Activated T-cell treated with anti-CD3 and anti-CD28 coated beads for 1 hour (primary cell): ENCODE results near the gene RPLP2.

ENCODE experiments used
- DNase-seq: peaks from one replicate; pipeline ENCODE4 v3.0.0-alpha.2; 2020; ENCODE audit warnings: low read depth

The RPLP2 gene

DNA sequence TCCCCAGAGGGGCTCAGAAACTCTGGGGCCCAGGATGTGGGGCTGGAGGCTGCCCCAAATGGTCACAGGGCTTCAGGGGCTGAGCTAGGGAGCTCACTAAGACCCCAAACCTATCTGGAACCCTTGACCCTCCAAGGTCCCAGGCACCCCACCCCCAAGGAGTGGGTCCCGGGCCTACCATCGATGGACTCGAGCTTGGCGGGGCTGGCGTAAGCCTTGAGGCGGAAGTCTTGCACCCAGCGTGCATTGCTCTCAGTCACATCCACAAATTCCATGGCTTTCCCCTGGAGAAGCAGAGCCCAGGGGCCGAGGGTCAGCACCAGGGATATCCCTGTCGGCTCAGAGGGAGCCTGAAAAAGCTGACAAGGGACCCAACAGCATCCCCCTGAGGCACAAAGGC, 35.9 kb upstream of the RPLP2 start:
- DNase-seq, result no peak

- DNase-seq, result no peak
Observed at GRCh38 chr11:774873-775592, 34.7 kb upstream of the RPLP2 start.

GRCh38 chr11:776263-776560, 33.6 kb upstream of the RPLP2 start:
- no peak for DNase-seq

DNA sequence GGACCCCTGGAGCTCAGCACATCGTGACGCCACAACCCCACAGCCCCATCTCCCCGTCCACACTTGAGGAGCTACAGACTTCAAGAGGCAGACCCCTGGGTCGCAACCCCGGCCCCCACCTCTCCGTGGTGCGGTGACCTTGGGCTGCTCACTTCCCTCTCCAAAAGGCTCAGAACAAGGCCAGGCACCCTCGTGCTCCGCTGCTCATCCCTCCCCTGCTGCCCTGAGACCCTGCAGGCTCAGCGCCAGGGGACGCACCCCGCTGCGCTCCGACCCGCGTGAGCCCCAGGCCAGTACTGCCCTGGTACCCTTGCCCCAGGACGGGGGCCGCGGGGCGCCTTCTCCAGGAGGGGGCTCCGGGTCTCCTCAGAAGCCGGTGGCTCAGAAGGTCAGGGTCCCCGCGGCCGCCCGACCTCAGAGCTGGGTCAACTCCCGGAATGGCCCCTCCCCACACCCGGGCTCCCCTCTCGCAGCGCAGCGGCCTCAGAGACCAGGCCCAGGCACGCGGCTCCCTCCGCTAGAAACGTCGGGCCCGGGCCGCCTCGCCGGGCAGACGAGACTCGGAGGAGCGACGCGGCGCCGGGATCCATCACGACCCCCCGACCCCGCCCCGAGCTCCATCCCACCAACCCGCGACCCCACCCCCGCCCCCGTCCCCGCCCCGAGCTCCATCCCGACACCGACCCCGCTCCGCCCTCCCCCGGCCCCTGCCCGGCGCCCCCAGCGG, 33.0 kb upstream of the RPLP2 start:
- DNase-seq, result no peak

DNA sequence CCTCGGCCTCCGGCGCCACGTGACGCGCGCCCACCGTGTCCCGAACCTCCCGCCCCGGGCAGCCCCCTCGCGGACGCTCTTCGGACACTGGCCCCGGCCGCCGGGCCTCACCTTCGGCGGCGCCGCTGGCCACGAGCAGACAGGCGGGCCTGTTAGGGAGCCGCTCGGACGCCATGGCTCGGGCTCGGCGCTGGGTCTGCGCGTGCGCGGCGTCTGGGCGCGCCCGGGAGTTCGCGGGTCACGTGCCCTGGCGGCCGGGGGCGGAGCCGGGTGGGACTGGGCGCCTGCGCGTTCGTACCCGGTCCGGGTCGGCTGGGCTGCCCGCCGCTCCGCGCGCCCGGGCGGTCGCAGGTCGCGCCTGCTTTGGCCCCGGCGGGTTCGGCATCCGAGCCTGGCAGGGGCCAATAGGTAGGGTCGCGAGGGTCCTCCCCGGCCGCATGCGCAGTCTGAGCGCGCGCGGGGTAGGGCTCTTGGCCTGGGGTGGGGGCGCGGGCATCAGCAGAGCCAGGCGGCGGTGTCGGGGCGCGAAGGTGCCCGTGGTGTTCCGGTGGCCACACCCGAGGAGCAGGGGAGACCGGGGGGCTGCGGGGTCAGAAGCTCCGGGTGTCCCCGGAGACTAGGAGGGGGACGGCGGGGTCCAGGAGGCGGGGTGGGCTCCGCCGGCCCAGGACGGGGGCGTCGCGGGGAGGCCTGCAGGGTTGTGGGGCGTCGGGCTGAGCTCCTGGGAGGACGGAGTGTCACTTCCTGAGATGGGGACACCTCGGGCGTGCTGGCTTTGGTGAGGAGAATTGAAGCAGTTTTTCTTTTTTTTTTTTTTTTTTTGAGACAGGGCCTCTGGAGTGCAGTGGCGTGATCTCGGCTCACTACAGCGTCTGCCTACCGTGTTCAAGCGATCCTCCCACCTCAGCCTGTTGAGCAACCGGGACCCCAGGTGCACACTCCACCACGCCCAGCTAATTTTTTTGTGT, 32.2 kb upstream of the RPLP2 start, which contains the start of gene GATD1:
TSS of gene GATD1 (minus strand) at position 200 of the 968 bp plus-strand sequence. CDS start at position 175, 25 bp downstream.
- DNase-seq, result peak; percentile 92

DNA sequence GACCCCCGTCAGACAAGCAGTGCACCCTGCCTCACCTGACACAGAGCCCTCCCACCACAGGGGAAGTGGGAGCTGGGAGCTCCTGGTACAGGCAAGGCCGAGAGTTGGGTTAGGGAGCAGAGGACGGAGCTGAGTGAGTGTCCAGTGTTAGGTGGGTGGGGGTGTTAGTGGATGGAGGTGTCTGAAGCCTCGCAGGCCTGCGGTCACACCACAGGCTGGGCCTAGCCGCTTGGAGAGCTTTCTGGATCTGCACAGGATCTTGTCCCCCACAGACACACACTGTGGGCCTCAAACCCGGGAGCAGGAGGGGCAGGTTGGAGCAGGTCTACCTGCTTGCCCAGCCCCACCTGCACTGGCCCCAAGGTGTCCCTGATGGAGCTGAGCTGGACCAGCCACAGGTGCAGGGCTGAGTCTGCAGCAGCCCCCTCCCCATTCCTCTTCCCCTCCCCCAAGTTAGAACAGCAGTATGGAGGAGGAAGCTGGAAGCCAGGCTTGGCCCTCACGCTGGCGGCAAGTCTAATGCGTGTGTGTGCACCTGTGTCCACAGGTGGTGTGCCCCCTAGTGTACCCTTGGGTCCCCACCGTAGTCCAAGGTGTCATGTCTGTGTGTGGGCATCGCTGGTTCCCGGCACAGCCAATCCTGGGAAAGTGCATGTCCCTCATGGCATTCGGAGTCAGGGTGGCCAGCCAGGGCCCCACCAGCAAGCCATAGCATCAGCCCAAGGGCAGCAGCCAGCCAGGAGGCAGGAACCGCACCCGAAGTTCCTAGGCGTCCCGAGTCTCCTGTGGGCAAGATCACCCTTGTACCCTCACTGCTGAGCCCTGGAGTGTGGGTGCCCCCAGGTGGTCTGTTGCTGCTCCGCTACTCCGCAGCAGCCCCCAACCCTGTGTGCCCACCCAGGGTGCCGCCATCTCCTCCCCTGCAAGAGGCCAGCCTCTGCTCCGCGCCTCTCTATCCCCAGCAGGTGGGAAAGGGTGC, 30.5 kb upstream of the RPLP2 start:
- DNase-seq, result no peak

DNA sequence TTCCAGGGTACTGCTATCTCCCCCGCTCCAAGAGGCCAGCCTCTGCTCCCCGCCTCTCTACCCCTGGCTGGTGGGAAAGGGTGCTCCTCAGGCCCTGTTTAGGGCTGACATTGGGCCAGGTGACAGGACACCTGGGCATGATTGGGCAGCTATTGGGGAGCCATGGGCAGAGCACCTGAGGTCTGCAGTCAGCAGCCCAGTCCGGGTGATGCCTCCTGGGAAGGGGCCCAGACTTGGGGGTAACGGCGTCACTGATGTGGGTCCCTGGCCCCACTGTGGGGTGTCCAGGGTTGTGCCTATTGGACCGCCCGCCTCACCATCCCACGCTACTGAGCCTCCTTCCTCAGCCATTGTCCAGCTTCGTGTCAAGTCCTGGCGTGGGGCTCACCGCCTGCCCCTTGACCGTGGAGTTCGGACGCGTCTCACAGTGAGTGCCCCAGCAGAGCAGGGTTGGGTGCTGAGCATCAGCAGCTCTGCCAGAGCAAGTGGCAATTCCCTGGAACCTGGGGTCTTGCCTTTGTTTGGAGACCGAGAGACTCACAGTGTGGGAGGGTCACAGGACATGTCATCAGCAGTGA, 29.7 kb upstream of the RPLP2 start:
- no peak for DNase-seq

GRCh38 chr11:782264-783174, 27.2 kb upstream of the RPLP2 start:
- no peak for DNase-seq

DNA sequence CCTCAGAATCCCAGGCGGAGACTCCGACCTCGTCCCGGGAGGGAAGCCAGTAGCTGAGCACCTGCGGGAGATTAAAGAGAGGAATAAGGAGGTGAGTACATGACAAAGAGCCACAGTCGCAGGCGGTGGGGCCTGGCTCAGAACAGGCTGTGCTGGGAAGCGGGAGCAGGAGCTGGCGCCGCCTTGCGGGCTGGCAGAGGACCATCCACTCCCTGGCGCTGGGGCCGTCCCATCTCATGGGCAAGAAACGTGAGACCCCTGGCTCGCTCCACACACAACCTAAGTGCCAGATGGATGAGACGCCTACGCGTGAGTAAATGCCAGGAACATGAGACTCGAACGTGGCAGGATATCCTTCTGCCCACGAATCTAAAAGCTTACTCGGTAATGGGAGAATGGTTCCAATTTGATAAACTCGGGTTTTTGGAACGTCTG, 26.2 kb upstream of the RPLP2 start:
- no peak for DNase-seq

- DNase-seq, result no peak
Observed at GRCh38 chr11:786235-787083, 23.3 kb upstream of the RPLP2 start.

DNA sequence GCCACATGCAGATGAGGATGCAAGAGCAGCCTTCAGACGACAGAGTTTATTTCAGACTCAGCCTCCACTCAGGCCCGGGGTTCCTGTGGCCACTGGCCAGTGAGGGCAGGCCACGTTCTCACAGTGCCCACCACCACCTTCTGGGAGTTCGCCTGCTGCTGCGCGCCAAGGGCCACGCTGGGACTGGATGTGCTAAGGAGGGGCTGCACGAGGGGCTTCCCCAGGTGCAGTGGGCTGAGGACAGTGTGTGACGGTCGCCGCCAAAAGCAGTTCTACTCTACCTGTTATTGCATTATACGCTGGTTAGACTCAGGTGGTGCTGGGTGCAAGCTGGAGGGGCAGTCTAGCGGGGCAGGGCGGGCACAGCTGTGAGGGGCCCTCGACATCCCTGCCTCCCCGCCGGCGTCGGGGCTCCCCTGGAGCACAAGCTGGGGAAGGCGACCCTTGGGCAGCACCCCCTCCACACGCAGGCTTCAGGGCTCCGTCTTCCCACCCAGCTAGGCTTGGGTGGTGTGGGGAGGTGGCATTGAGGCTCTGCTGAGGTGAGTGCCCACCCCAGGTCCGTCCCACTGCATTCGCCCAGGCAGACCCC, 22.6 kb upstream of the RPLP2 start:
- DNase-seq, result no peak

DNA sequence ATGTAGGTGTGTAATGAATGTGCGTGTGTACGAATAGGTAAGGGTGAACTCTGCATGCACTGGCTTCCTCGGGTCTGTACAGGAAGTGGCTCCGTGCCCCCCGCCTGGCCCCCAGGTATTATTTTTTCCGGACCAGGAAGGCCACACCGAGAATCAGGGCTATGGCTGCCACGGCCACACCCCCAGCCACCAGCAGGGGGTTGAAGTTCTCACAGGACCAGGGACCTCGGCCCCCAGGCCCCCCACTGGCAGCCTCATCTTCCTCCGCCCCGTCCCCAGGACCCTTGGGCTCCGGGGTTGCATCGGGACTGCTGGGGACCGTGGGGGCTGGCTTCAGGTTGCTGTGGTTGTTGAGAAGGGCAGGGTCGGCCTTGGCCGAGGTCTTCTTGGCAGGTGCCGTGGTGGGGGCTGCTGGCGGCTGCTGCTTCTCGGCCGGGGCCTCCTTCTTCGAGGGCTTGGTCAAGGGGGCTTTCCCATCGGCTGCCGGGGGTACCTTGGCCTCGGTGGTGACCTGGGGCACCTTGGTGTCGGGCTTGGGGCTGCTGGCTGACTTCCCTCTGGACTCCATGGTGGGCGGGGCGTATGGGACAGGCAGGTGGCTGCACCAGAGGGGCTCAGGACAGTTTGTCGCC, 21.6 kb upstream of the RPLP2 start:
- no peak for DNase-seq

DNA sequence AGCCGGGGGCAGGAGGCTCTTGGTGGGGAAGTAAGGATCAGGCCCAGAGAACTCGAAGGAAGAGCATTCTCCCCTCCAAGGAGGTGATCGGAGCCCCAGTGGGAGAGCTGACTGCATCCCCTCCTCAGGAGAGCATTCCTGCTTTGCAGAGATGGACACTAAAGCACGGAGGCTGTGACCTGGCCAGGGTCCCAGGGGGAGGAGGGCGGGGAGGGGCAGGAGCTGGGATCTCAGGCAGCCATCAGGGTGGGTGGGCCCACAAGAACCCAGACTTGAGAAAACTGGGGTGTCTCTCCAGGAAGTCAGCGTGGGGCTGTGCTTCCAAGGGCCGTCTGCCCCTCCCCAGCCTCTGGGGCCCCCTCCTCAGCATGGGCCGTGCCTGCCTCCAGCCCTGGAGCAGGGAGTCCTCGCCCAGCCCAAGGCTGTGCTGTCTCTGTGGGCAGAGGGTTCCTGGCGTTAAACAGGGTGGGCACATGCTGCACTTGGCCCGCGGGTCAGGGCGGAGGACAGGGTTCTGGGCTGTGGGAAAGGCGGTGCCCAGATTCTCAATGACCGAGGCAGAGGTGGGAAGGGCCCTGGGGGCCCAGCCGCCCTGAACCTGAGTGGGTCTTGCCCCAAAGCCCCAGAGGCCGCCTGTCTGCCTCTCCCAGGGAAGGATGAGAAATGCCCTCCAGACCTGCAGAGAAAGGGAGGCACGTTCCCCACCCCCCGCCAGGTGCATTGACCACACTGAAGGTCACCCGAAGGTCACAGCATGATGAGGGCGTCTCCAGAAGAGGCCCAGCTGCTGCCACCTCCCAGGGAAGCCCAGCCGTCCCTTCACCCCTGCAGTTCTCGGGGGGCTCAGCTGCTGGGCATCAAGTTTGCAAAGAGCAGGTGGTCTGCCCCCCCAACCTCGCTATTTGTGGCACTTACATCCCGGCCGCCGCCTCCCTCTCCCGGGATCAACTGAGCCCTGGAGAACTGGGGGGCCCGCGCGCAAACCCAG, 20.5 kb upstream of the RPLP2 start:
- no peak for DNase-seq

DNA sequence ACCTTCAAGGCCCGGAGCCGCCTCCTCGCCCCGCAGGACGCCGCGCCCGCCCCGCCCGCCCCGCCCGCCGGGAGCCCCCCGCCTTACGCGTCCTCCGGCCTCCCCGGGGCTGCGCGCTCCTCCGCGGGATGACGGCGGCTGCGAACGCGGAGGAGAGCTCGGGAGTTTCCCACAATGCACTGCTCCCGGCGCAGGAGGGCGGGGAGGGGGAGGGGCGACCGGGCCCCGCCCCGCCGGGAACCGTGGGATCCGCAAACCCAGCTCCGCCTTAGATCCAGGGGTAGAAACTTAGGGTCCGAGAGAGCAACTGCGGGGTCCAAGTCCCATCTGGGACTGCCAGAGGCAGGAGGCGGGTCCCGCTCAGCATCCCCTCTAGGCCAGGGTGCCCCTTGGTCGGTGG, 19.8 kb upstream of the RPLP2 start, which contains the start of gene CEND1:
TSS of gene CEND1 (minus strand) at position 148 of the 400 bp plus-strand sequence. CDS start 1,514 bp downstream, outside the sequence.
- DNase-seq, result no peak

- no peak for DNase-seq
Observed at GRCh38 chr11:790721-791564, 18.8 kb upstream of the RPLP2 start.
